ENCODE results near the gene KCNQ2.
"Not testable (repeated sequence)": the region's sequence is repeated elsewhere in the genome, so short reads cannot be mapped to it uniquely, and the experiment has no call there.

Gene KCNQ2

DNA sequence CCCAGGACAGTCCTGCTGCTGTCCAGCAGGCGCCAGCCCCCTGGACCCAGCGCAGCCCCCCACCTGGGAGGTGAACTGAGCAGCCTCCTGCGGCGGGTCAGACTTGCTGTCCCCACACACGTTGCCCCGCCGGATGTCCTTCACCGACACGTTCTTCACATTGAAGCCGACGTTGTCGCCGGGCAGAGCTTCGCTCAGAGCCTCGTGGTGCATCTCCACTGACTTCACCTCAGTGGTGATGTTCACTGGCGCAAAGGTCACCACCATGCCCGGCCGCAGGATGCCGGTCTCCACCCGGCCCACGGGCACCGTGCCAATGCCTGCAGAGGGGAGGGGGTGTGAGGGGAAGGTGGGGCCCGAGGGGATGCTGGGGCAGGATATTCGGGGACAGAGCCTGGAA lies 18.0 kb upstream of the KCNQ2 start:
- DNase-seq (ENCODE audit: low read depth in 2 of 2), result no peak

DNA sequence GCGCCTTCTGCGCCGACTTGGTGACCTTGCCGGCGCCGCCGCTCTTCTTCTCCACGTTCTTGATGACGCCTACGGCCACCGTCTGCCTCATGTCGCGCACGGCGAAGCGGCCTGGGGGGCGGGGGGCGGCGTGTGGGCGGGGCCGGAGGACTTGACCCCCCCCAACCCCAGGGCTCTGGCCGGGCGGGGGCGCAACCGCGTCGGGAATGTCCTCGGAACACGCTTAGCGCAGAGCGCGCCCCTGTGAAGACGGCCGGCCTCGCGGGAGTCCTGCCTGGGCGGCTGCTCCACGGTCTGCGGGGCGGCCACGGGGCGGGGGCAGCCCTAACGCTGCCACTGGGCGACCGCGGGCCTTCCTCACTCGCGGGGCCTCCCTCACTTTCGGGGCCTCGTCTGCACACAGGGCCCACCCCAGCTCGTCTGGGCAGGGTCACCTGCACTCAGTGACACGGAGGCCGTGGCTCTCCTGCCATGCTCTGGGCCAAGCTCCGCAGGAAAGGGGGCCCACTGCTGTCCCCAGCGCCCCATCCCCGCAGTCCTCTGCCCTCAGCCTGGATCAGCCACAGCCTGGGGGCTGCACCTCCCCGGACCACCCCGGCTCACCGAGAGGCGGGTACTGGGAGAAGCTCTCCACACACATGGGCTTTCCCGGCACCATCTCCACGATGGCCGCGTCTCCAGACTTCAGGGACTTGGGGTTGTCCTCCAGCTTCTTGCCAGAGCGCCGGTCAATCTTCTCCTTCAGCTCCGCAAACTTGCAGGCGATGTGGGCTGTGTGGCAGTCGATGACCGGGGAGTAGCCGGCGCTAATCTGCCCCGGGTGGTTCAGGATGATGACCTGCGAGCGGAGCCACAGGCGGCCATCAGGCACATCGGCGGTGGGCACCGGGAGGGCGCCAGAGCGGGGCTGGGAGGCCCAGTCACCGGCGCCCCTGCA lies 16.1 kb upstream of the KCNQ2 start:
- DNase-seq (ENCODE audit: low read depth in 2 of 2), result no peak

DNA sequence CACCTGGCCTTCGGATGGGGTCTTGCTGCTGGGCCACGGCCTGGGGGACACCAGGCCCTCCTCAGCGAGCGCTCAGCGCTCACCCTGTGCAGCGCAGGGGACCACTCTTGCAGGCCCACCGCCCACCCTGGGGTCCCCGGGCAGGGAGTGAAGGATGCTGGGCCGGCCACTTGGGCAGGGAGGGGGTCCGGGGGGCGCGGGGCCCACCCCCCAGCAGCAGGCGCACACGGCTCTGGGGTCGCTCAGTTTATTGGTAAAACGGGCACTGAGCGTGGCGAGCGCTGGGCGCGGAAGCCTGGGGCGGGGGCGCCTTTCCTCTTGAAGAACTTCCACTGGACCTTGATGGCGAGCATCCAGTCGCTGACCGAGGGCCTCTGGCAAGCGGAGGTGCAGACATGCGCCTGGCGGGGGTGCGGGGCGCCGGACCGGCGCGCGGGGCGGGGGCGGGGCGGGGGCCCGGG lies 15.4 kb upstream of the KCNQ2 start:
- no peak for DNase-seq (ENCODE audit: low read depth in 2 of 2)

DNA sequence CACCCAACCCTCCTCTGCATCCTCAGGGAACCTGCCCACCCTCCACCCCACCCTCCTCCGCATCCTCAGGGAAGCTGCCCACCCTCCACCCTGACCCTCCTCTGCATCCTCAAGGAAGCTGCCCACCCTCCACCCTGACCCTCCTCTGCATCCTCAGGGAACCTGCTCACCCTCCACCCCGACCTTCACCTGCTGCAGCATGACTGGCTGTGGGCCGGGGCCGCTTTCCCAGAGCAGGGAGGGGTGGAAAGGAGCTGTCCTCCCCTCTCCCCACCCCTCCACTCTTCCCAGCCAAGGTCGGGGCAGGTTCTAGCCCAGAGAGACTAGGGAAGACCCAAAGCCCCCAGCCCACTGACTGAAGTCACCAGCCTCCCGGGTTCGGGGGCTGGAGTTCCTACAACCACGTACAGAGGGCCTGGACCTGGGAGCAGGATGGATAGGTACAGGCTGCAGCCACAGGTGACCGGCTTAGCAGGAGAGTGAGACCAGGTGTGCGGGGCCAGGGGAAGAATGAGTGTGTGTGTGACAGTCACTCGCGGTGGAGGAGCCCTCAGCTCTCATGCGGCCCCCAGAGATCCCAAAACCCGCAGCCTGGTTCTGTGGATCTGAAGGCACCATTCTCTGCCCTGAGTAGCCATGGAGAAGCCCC lies 14.8 kb upstream of the KCNQ2 start:
- DNase-seq (ENCODE audit: low read depth in 2 of 2), result no peak

DNA sequence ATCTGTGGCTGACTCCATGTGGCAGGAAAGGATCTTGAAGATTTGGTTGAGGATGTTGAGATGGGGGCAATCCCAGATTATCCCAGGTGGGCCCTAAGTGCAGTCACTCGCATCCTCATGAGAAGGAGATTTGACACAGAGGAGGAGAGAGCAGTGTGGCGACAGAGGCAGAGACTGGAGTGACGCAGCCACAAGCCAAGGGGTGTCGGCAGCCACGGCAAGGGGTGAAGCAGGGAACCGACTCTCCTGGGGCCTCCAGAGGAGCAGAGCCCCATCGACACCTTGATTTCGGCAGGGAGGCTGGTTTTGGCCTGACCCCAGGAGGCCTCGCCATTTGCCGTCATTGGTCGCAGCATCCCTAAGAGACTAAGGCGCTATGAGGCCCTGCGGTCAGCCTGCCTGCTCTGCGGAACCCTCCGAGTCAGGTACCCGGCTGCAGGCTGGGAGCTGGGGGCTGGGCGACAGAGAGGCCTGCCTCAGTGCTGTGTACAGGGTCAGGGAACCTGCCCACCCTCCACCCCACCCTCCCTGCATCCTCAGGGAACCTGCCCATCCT lies 13.9 kb upstream of the KCNQ2 start:
- DNase-seq (ENCODE audit: low read depth in 2 of 2), result no peak

DNA sequence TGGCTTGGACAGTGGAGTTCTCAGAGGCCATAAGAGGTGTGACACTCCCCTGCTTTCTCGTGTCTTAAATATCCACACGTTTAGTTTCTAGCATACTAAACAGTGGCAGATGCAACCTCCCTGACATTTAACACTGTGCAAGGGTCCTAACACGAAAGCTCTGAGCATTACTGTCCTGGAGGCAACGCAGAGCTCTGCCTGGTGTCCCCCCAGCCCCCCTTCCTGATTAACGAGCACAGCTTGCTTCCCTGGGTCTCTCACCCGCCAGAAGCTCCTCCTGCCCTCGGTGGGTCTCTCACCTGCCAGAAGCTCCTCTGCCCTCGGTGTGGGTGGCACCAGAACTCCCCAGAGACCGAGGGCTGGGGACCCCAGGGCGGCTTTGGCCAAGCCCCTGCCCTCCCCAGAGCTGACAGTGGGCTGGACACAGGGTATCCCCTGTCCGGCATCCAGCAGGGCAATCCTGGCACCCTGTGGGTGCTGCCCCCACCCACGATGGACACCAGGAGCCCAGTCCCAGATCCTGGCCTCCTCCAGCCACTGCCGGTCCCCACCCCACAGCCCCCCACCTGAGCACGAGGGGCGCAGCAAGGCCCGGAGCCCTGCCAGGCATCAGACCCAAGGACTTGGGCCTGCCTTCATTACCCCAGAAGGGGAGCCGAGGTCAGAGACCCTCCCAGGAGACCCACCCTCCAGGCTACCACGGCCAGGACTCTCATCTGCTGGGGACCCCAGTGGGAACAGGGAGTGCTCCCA lies 12.4 kb upstream of the KCNQ2 start:
- no peak for DNase-seq (ENCODE audit: low read depth in 2 of 2)

DNA sequence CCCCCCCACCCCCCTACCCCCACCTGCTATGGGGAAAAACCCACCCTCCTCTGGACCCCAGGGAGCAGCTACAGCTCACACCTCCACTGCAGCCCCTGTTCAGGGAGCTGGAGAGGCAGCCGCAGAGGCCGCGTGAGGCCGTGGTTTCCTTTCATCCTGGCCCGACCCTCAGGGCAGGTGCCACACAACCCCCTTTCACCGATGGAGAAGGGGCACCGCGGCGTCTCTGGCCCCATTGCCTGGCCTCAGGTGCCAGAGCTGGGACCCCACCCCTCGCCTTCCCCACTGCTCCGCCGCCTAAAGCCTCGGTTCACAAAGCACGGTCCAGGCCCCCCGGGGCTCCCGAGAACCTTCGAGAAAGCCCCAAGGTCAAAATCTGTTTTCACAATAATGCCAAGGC lies 11.8 kb upstream of the KCNQ2 start:
- DNase-seq (ENCODE audit: low read depth in 2 of 2), result no peak

DNA sequence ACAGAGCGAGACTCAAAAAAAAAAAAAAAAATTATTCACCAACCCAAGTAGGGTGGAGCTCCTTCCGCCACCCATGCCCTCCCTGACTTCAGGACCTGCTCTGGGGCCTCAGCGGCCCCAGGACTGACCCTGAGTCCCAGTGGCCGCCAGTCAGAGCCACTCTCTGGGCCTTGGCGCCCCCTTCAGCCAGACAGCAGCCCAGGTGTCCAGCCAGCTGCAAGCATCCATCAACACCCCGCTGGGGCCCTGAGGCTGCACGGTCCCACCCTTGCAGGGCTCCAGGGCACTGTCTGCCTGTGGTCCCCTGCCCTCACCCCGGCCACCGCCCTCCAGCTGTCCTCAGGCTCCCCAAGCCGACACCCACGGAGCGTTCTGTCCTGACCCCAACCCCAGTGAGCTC lies 11.4 kb upstream of the KCNQ2 start:
- no peak for DNase-seq (ENCODE audit: low read depth in 2 of 2)

DNA sequence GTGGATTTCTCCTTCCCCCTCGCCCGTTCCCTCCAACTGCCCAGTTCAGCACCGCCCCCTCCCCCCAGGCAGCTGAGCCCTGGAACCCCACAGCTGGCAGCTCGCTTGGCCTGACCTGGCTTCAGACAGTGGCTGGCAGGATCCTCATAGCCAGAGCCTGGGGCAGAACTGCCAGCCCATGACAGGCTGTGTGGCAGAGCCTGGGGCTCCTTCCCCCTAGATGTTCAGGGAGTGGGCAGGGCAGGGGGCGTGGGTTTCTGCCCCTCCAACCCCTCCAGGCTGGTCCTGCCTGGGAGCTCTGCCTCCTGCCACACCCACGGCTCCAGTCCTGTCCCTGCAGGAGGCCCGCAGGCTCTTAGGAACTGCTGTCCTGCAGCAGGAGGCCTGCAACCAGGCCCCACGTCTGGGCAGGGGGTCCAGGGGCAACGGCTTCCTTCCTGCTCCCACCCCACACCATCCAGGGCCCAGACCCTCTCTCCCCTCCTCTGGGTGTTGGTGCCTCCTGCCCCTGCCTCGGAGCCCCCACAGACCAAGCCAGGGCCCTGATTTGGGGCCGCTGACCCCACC lies 9.6 kb upstream of the KCNQ2 start:
- no peak for DNase-seq (ENCODE audit: low read depth in 2 of 2)

DNA sequence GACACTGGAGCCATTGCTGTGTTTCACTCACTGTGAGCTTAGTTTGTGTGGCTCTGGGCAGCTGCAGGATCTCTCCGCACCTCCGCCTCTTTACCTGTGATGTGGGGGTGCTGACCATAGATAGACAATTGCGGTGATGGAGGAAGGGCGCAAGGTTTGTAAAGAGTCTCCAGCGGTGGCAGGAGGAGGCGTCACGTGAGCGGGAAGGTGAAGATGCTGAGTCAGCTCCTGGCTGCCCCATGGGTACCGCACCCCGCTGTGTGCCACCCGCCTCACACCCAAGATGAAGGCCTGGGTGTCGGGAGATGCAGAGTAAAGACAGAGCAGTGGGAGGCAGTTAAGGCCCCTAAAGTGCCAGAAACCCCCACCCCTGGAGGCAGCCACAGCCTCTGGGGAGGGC lies 9.0 kb upstream of the KCNQ2 start:
- no peak for DNase-seq (ENCODE audit: low read depth in 2 of 2)

DNA sequence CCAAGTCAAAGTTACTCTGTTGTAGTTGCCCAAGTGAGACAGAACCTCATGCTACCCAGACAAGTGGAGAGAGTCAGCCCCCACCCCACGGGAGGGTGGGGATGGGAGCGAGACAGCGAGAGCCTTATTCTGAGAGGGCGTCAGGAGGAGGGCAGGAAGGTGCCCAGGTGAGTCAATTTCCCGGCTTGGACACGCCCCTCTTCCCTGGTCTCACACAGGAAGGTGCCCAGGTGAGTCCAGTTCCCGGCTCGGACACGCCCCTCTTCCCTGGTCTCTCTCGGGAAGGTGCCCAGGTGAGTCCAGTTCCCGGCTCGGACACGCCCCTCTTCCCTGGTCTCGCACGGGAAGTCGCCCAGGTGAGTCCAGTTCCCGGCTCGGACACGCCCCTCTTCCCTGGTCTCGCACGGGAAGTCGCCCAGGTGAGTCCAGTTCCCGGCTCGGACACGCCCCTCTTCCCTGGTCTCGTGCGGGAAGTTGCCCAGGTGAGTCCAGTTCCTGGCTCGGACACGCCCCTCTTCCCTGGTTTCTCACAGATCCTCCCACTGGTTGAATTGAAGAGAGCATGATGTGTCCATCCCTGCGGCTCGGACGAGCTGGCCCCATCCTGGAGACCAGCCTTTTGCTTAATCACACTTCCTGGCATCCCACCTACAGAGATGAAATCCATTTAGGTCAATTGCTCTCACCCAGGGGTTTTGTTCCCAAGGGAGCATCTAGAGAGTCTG lies 7.4 kb upstream of the KCNQ2 start:
- DNase-seq (ENCODE audit: low read depth in 2 of 2), result not testable (repeated sequence)

DNA sequence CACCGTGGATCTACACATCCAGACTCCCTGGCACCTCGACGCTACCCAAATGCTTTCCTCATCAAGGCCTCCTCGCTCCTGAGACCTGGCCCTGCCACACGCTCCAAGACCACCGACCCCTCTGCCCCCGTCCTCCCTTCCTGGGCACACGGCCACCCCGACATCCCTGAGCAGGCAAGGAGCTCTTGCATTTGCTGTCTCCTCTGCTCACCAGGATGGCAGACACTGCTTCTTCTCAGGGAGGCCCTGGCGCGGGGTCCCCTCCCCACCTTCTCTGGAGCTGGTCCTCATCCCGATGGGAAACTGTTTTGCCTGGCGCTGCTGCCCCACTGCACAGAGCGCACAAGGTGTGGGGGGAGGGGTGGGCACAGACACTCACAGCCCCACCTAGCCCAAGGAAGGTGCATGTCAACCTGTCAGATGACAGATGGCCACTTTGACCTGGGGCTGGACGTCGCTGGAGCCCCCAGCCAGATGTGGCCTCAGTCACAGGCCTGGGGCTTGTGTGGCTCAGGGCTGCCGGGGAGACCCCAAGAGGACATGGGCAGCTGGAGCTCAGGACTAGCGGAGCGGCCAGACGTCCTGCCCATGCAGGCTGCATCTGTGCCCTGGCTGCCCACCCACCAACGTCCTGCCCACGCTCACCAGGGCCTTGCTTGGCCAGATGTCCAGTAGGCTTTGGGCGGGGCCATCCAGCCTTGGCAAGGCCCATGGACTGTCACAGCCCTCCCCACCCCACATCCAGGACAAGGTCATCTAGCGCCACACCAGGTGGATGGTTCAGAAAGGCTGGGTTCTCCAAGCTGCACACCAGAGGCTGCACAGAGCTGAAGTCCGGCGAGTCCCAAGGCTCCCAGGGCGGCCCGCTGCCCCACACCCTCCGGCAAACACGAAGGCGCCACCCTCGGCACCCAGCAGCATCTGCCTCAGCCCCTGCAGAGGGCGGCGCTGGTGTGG lies 6.2 kb upstream of the KCNQ2 start:
- DNase-seq (ENCODE audit: low read depth in 2 of 2), result no peak

DNA sequence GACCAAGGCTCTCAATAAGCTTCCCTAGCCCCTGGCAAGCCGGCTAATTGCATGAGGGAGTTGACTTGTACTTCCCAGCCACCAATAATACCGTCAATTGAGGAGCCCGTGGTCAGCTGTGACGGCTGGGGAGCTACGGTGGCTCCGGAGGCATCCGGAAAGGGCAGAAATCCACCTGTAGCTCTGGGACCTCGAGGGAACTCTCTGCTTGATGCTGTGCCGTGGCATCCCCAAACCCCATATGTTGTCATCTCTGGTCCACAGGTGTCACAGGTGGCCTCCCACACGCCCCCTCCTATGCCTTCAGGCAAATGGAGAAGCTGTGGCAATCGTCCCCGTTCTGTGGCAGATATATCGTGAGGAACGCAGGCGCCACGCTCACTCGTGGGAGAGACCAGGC lies 5.5 kb upstream of the KCNQ2 start:
- DNase-seq (ENCODE audit: low read depth in 2 of 2), result no peak

DNA sequence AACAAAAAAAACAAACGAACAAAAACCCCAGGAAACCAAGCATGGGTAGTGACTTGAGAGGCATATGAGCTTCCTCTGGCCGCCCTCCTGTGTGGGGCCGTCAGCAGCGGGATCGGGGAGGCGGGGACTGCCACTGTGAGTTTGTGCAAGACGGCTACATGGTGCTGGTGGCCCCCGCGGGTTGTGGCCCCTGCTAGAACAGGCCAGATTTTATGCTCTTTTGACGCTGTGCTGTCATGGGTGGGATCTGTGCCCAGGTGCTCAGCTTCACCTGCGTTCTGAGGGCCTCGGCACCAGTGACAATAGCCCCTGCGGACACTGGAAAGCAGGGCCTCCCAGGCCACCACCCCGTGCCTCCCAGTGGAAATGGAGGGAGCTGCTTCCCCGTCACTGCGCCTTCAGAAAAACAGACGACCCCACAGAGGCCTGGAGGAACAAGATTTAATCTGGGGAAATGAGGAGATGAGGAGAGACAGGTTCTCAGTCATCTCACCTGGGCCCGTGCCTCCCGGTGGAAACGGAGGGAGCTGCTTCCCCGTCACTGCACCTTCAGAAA lies 4.7 kb upstream of the KCNQ2 start:
- DNase-seq (ENCODE audit: low read depth in 2 of 2), result no peak

DNA sequence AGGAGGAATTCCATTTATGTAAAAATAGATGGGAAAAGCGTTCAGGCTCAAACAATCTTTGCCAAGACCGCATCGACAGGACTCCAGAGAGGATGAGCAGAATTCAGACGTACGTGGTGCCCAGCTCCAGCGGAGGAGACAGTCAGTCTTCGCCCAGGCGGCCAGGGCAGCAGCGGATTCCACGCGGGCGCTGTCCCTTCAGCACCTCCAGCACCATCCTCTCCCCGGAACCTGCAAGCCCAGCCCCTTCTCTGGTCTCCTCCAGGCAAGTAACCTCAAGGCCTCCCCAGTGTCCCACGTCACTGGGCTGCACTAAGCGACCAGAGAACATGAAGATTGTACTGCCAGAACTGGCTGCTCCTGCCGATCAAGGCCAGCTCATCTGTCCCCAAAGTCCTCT lies 2.8 kb upstream of the KCNQ2 start:
- DNase-seq (ENCODE audit: low read depth in 2 of 2), result no peak

DNA sequence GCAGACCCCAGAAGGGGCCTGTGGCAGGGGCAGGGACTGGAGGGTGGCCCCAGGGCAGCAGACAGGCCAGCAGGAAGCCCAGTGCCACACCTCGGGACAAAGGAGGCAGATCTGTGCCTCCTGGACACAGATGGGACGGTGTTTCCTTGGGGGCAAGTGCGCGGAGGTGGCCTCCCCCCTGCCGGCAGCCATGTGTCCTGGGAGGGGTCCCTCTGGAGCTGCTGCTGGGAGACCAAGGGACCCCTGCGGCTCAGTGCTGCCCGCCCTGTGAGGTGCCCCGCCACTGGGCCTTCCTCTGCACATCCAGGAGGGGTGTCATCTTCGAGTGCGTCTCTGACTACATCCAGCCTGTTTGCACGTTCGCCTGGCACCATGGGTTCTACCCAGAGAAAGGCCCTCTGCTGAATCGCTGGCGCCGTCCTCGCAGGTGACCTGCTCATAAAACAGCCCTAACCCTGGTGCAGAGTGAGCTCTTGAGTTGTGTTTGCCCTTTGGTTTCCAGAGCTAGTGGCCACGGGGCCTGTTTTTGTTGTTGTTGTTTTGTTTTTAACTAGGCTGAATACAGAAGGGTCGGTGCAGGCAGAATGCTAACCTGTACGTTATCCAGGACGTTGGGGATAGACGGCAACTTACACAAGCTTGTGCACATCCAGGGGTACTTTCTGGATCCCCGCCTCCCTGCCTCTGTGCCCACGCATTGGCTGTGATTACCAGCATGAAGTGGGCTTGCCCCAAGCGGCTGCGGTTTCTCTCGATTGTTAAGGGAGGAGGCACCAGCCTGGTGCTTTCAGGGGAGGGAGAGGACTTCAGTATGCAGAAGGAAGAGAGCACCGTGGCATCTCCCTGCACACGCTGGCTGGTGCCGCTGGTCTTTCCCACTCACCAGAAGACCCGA lies 1.3 kb upstream of the KCNQ2 start:
- no peak for DNase-seq (ENCODE audit: low read depth in 2 of 2)

DNA sequence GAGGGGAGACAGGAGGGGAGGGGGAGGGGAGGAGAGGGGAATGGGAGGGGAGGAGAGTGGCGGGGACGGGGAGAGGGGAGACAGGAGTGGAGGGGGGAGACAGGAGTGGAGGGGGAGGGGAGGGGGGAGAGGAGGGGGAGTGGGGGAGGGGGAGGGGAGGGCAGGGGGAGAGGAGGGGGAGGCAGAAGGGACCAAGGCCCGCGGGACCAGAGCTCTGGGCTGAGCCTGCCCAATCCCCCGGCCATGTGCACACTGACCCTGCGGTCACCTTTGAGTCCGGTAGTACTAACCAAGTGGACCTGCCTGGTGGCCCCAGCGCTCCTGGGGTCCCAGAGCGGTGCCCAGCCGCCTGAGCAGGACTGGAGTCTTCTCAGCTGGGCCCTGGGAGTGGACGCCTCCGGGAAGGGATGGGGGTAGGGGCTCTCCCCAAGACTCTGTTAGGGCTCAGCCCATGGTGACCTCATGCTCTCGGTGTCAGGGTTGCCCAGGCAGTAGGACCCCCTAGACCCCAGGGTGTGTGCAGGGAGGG lies 471 bp upstream of the KCNQ2 start:
- no peak for DNase-seq (ENCODE audit: low read depth in 2 of 2)

DNA sequence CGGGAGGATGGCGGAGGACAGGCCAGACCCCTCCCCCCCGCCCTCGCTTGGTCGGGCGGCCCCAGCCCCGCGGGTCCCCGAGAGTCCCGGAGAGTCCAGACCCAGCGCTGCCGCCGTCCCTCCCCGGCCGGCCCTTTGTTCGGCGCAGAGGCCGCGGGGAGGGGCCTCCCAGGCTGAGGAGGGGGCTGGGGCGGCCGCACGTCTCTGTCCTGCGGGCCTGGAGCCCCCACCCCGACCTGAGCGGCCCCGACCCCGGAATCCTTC lies 806 bp downstream of the KCNQ2 start:
- DNase-seq (ENCODE audit: low read depth in 2 of 2), result no peak

Measured in stimulated activated CD4-positive, alpha-beta T cell treated with anti-CD3 and anti-CD28 coated beads, Interleukin-4, amount 100 ng/mL, for 48 hours (primary cell).